Measurements from ENCODE around the gene CENPS.
"Not testable (repeated sequence)": the region's sequence is repeated elsewhere in the genome, so short reads cannot be mapped to it uniquely, and the experiment has no call there.

The CENPS gene

GRCh38 chr1:10419351-10419750 lies 10.9 kb upstream of the CENPS start:
- DNase-seq (ENCODE audit: low spot score) = no peak

- DNase-seq (ENCODE audit: low spot score) = no peak
Measured at GRCh38 chr1:10421637-10422036, 8.6 kb upstream of the CENPS start.

GRCh38 chr1:10424034-10424433 lies 6.2 kb upstream of the CENPS start:
- no peak for DNase-seq (ENCODE audit: low spot score)

- no peak for DNase-seq (ENCODE audit: low spot score)
Measured at GRCh38 chr1:10424651-10425050, 5.6 kb upstream of the CENPS start.

GRCh38 chr1:10425826-10426534 lies 4.3 kb upstream of the CENPS start:
- DNase-seq (ENCODE audit: low spot score) = not testable (repeated sequence)

GRCh38 chr1:10426535-10426848 lies 3.7 kb upstream of the CENPS start:
- not testable (repeated sequence) for DNase-seq (ENCODE audit: low spot score)

- DNase-seq (ENCODE audit: low spot score) = no peak
Measured at GRCh38 chr1:10428984-10429383, 1.2 kb upstream of the CENPS start.

- no peak for DNase-seq (ENCODE audit: low spot score)
Measured at GRCh38 chr1:10429868-10430215, 391 bp upstream of the CENPS start.

GRCh38 chr1:10431070-10431730 lies 967 bp downstream of the CENPS start:
- DNase-seq (ENCODE audit: low spot score) = no peak

GRCh38 chr1:10432910-10433700 lies 2.9 kb downstream of the CENPS start:
- no peak for DNase-seq (ENCODE audit: low spot score)

- no peak for DNase-seq (ENCODE audit: low spot score)
Measured at GRCh38 chr1:10433790-10434189, 3.6 kb downstream of the CENPS start.

GRCh38 chr1:10434590-10434989 lies 4.4 kb downstream of the CENPS start:
- no peak for DNase-seq (ENCODE audit: low spot score)

- no peak for DNase-seq (ENCODE audit: low spot score)
Measured at GRCh38 chr1:10437052-10437451, 6.8 kb downstream of the CENPS start.

- no peak for DNase-seq (ENCODE audit: low spot score)
Measured at GRCh38 chr1:10438677-10439163, 8.5 kb downstream of the CENPS start.

GRCh38 chr1:10440305-10440704 lies 10.1 kb downstream of the CENPS start:
- DNase-seq (ENCODE audit: low spot score) = no peak

GRCh38 chr1:10440794-10441193 lies 10.6 kb downstream of the CENPS start:
- no peak for DNase-seq (ENCODE audit: low spot score)

GRCh38 chr1:10444248-10444647 lies 14.0 kb downstream of the CENPS start:
- DNase-seq (ENCODE audit: low spot score) = no peak

GRCh38 chr1:10444795-10445397 lies 14.7 kb downstream of the CENPS start:
- no peak for DNase-seq (ENCODE audit: low spot score)

- no peak for DNase-seq (ENCODE audit: low spot score)
Measured at GRCh38 chr1:10446790-10447422, 16.7 kb downstream of the CENPS start.

GRCh38 chr1:10449751-10450150 lies 19.5 kb downstream of the CENPS start, which contains the start of gene CORT:
Gene CORT (plus strand): TSS chr1:10450031. CDS start chr1:10450224, 193 bp downstream.
- no peak for DNase-seq (ENCODE audit: low spot score)

GRCh38 chr1:10450156-10450814 lies 20.1 kb downstream of the CENPS start:
- DNase-seq (ENCODE audit: low spot score) = no peak

- no peak for DNase-seq (ENCODE audit: low spot score)
Measured at GRCh38 chr1:10450836-10451235, 20.6 kb downstream of the CENPS start.
